K562 (cell line): ENCODE results near the gene MARCHF7. TPM values are rescaled to one million over a fixed set of nuclear protein-coding genes. Genes with fewer than 3 reads are reported as not detected.

Experiments
- ATAC-seq: fragments of 200-7000 bp; cut with Tn5 transposase; 3 replicates; pipeline ENCODE4 v1.9.1; 2020; ENCODE audit warnings: moderate library complexity
- BruUV-seq: library from RNA; stranded (reverse); fragments of 400-500 nt; replicated peaks from 2 replicates; lab custom pipeline; 2021; lab: Mats Ljungman, UMichigan
- CTCF ChIA-PET: fragments of 300-600 bp; formaldehyde crosslinking; extraction: SDS; loops from one replicate; lab custom pipeline; 2021; ENCODE audit warnings: low intra/inter-chr PET ratio; lab: Yijun Ruan, JAX
- POLR2A ChIA-PET: fragments of 300-600, 350-650 bp; sonication (Branson Sonifier 250); formaldehyde crosslinking; extraction: SDS; loops from one replicate; lab custom pipeline; 2021; ENCODE audit warnings: antibody characterized with exemption, inconsistent platforms; lab: Yijun Ruan, JAX
- DNase-seq, 4 experiments: peaks; one replicate each; pipeline versions ENCODE4 v3.0.0 to v3.0.0-alpha.2; 2011 to 2018; ENCODE audit warnings: low spot score in 3 of 4, mixed read lengths in 3 of 4; ENCODE audit errors: extremely low read depth in 1 of 4
- FAIRE-seq: peaks from 2 replicates; lab custom pipeline; 2011; peaks lifted over from hg19 to GRCh38; lab: Jason Lieb, UNC
- H2AFZ ChIP-seq: 2 replicates; pipeline ENCODE4 v1.6.0; 2011; ENCODE audit warnings: low read depth, low read length, control low read depth, inconsistent platforms
- H3K27ac ChIP-seq: fragments of 200-600 bp; 3 replicates; pipeline ENCODE4 v1.8.0; 2011; ENCODE audit warnings: low read depth, mild to moderate bottlenecking, control low read depth, inconsistent platforms, low read length, moderate library complexity, mixed read lengths; ENCODE audit errors: extremely low read depth
- H3K27me3 ChIP-seq, 2 experiments: fragments of 300-600 bp in 1 of 2; 2 replicates in 1 of 2; 3 replicates in 1 of 2; pipeline versions ENCODE4 v1.6.0 to v1.8.0; 2011; ENCODE audit warnings: inconsistent platforms in 2 of 2, low read length in 2 of 2, mild to moderate bottlenecking in 1 of 2, mixed read lengths in 1 of 2, moderate library complexity in 1 of 2; ENCODE audit not compliant: control insufficient read depth in 2 of 2, insufficient read depth in 2 of 2
- H3K36me3 ChIP-seq: fragments of 300-600 bp; 3 replicates; pipeline ENCODE4 v1.8.0; 2011; ENCODE audit warnings: mild to moderate bottlenecking, low read length, inconsistent platforms; ENCODE audit not compliant: control insufficient read depth, insufficient read depth
- H3K4me1 ChIP-seq, 2 experiments: fragments of 200-600 bp in 1 of 2; replicated peaks in 1 of 2; 2 replicates in 1 of 2; 3 replicates in 1 of 2; pipeline versions ENCODE4 v1.5.1 to v1.8.0; 2011; ENCODE audit warnings: inconsistent platforms in 2 of 2, low read length in 2 of 2, mild to moderate bottlenecking in 1 of 2, mixed read lengths in 1 of 2, moderate library complexity in 1 of 2; ENCODE audit not compliant: control insufficient read depth in 2 of 2, insufficient read depth in 2 of 2
- H3K4me2 ChIP-seq: 2 replicates; pipeline ENCODE4 v1.6.1; 2011; ENCODE audit warnings: low read length, control low read depth, inconsistent platforms, mixed read lengths; ENCODE audit not compliant: insufficient read depth
- H3K4me3 ChIP-seq: fragments of 200-600 bp; sonication (generic), shearing (Covaris generic); 2 replicates; pipeline ENCODE4 v1.5.1; 2016; ENCODE audit warnings: control low read depth, inconsistent platforms
- H3K79me2 ChIP-seq: fragments of 200-600 bp; 3 replicates; pipeline ENCODE4 v1.8.0; 2011; ENCODE audit warnings: low read length, inconsistent platforms; ENCODE audit not compliant: control insufficient read depth, insufficient read depth
- H3K9ac ChIP-seq, 2 experiments: 2 replicates each; pipeline versions ENCODE4 v1.6.0 to v1.6.1; 2011; ENCODE audit warnings: low read depth in 2 of 2, low read length in 2 of 2, control low read depth in 1 of 2, inconsistent platforms in 1 of 2, mild to moderate bottlenecking in 1 of 2, mixed read lengths in 1 of 2; ENCODE audit not compliant: insufficient read depth in 1 of 2
- H3K9me1 ChIP-seq: one replicate; pipeline ENCODE4 v1.6.0; 2011; ENCODE audit warnings: inconsistent platforms, mild to moderate bottlenecking, low read length, moderate library complexity; ENCODE audit not compliant: control insufficient read depth, insufficient read depth
- H3K9me3 ChIP-seq: replicated peaks from 2 replicates; pipeline ENCODE4 v1.5.1; 2011; ENCODE audit warnings: low read depth, low read length, inconsistent platforms; ENCODE audit not compliant: control insufficient read depth, insufficient read depth
- H4K20me1 ChIP-seq: replicated peaks from 2 replicates; pipeline ENCODE4 v1.6.1; 2011; ENCODE audit warnings: low read length, inconsistent platforms, mixed read lengths; ENCODE audit not compliant: control insufficient read depth, insufficient read depth
- C11orf30 ChIP-seq: fragments of 450-650 bp; IDR thresholded peaks from 2 replicates; pipeline ENCODE4 v1.6.1; 2016; ENCODE audit warnings: low read depth, mild to moderate bottlenecking
- CBX2 ChIP-seq: fragments of 200-600 bp; sonication (generic); IDR thresholded peaks from one replicate; pipeline ENCODE4 v1.6.1; 2012; ENCODE audit warnings: mild to moderate bottlenecking, low read length, inconsistent platforms; ENCODE audit not compliant: insufficient read depth, poor library complexity, severe bottlenecking
- HNRNPL ChIP-seq: fragments of 200-400 bp; formaldehyde crosslinking; IDR thresholded peaks from 2 replicates; pipeline ENCODE4 v1.6.1; 2017; ENCODE audit warnings: low read depth, mild to moderate bottlenecking, low read length
- JUN ChIP-seq, 2 experiments: sonication (generic) in 1 of 2; formaldehyde crosslinking in 1 of 2; IDR thresholded peaks; 2 replicates each; pipeline versions ENCODE4 v1.6.1 to v1.8.0; 2012 to 2022; ENCODE audit warnings: borderline replicate concordance in 2 of 2, mild to moderate bottlenecking in 2 of 2, improper control_type of control experiment in 1 of 2, low read depth in 1 of 2, low read length in 1 of 2, missing genetic modification reagents in 1 of 2
- KLF16 ChIP-seq: IDR thresholded peaks from 2 replicates; pipeline ENCODE4 v1.6.1; 2016; ENCODE audit warnings: antibody characterized with exemption
- MAFF ChIP-seq: IDR thresholded peaks from 2 replicates; pipeline ENCODE4 v1.6.1; 2012; ENCODE audit warnings: low read length, improper control_type of control experiment
- MAFK ChIP-seq: IDR thresholded peaks from 2 replicates; pipeline ENCODE4 v1.6.1; 2011; ENCODE audit warnings: low read length, improper control_type of control experiment
- NBN ChIP-seq: fragments of 450-650 bp; IDR thresholded peaks from 2 replicates; pipeline ENCODE4 v1.6.1; 2016; ENCODE audit warnings: low read depth, mild to moderate bottlenecking
- NFE2L1 ChIP-seq: fragments of 450-650 bp; IDR thresholded peaks from 2 replicates; pipeline ENCODE4 v1.6.1; 2016; ENCODE audit warnings: missing genetic modification characterization, low read depth, mild to moderate bottlenecking, missing compliant biosample characterization, moderate library complexity, borderline replicate concordance
- SMARCA5 ChIP-seq: fragments of 450-650 bp; IDR thresholded peaks from 2 replicates; pipeline ENCODE4 v1.6.1; 2016
- TBL1XR1 ChIP-seq, 2 experiments: IDR thresholded peaks; 2 replicates each; pipeline ENCODE4 v1.6.1; 2012; ENCODE audit warnings: improper control_type of control experiment in 2 of 2, low read length in 2 of 2, mild to moderate bottlenecking in 1 of 2
- ZNF140 ChIP-seq: fragments of 250-450 bp; sonication (Bioruptor Pico); IDR thresholded peaks from 2 replicates; pipeline ENCODE4 v1.8.0; 2021; ENCODE audit warnings: moderate library complexity, mild to moderate bottlenecking, inconsistent platforms
- ZNF146 ChIP-seq: IDR thresholded peaks from one replicate; pipeline ENCODE4 v1.6.1; 2018; ENCODE audit warnings: missing compliant biosample characterization; ENCODE audit not compliant: unreplicated experiment
- ZNF586 ChIP-seq: fragments of 450-650 bp; formaldehyde crosslinking; conservative IDR thresholded peaks from 2 replicates; pipeline ENCODE4 v1.4.0; 2020; ENCODE audit warnings: mild to moderate bottlenecking, moderate library complexity
- WGBS: fragments of 100-300 bp; shearing (Covaris generic); methylation state at CpG from one replicate; pipeline ENCODE4 v1.1.6; 2016; ENCODE audit warnings: low coverage, mixed read lengths; ENCODE audit not compliant: insufficient coverage; ENCODE audit errors: missing lambda C conversion rate; 5-methylcytosine and 5-hydroxymethylcytosine counted together
- in situ Hi-C: fragments of 300-500 bp; cut with MboI; formaldehyde crosslinking; loops from 4 replicates; pipeline ENCODE4 v1.15.0; 2018; ENCODE audit warnings: inconsistent platforms, mixed read lengths
- intact Hi-C: fragments of 100-400 bp; cut with micrococcal nuclease; formaldehyde crosslinking; loops from 2 replicates; pipeline ENCODE4 v1.14.2; 2022
- polyA plus RNA-seq, 8 experiments: library from polyadenylated mRNA; depleted of rRNA in 4 of 8; stranded (reverse) in 5 of 8; unstranded in 3 of 8; fragments of >200 nt; fragmentation: Nextera tagmentation in 2 of 8; fragmentation: Illumina TruSeq in 1 of 8; extraction: Ambion mirVana in 2 of 8; extraction: Trizol in 1 of 8; gene quantifications; 2 replicates each; pipeline versions ENCODE4 v1.2.1 to v1.2.3, GENCODE V29; 2011 to 2014; ENCODE audit warnings: inconsistent platforms in 1 of 8, missing spikeins in 1 of 8
- total RNA-seq, 7 experiments: library from RNA; depleted of rRNA in 6 of 7; stranded (reverse); fragments of >200 nt in 6 of 7; fragmentation: Illumina TruSeq in 2 of 7; extraction: Trizol in 2 of 7; gene quantifications; 2 replicates each; pipeline versions ENCODE4 v1.2.1 to v1.2.3, GENCODE V29; 2011 to 2021; ENCODE audit warnings: low replicate concordance in 1 of 7
- TF ChIP-seq, protein P1 (sequence below): IDR thresholded peaks from 2 replicates; pipeline ENCODE4 v1.6.1; 2011; ENCODE audit not compliant: insufficient read length; ENCODE audit errors: extremely low read depth
- TF ChIP-seq, protein P2 (sequence below), 2 experiments: fragments of 450-650 bp in 1 of 2; sonication (generic) in 1 of 2; formaldehyde crosslinking; conservative IDR thresholded peaks; 2 replicates each; pipeline versions ENCODE4 v1.4.0 to v1.8.1; 2020 to 2022; ENCODE audit warnings: mild to moderate bottlenecking in 1 of 2, missing genetic modification reagents in 1 of 2

The MARCHF7 gene
- total and polyA plus RNA-seq, 9 of the 15 experiments (the other 6 are each of a cell fraction or from before 2014, with no cell fraction given) = 58.2 to 137 (median 86.7) TPM

DNA sequence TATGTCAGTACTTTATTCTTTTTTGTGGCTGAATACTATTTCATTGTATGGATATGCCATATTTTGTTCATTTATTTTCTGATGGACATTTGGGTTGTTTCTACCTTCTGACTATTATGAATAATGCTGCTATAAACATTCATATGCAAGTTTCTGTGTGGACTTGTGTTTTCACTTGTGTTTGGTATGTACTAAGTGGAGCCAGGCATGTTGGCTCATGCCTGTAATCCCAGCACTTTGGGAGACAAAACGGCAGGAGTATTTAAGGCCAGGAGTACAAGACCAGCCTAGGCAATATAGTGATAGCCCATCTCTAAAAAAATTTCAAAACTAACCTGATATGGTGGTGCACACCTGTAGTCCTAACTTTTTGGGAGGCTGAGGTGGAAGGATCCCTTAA lies 23.3 kb downstream of the MARCHF7 start:
- H3K9ac ChIP-seq = no peak overlapping the region
- H4K20me1 ChIP-seq = no peaks in the 10 kb centered on the region; the same call in 1 of the 2 replicates
- H3K79me2 ChIP-seq = peaks cover 97% of the 10 kb centered on the region
- no peaks in the 10 kb centered on the region for H3K9me3 ChIP-seq
- H3K4me1 ChIP-seq = peaks cover 0 to 9% of the 10 kb centered on the region in 2 experiments; a peak in 2 of 5 replicates
- intact Hi-C loops = no loop called here
- ATAC-seq = no peak
- no peaks in the 10 kb centered on the region for H3K27me3 ChIP-seq
- no peaks in the 10 kb centered on the region for H3K9me1 ChIP-seq
- CTCF ChIA-PET = no interaction called here
- TF ChIP-seq, protein P1, sequence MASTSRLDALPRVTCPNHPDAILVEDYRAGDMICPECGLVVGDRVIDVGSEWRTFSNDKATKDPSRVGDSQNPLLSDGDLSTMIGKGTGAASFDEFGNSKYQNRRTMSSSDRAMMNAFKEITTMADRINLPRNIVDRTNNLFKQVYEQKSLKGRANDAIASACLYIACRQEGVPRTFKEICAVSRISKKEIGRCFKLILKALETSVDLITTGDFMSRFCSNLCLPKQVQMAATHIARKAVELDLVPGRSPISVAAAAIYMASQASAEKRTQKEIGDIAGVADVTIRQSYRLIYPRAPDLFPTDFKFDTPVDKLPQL = no peak
- TF ChIP-seq ZNF146 (peak; percentile 20), SMARCA5 (no peak)
- TF ChIP-seq, all 486 proteins: peak for 1
- H3K4me3 ChIP-seq = no peak overlapping the region
- DNase-seq (no peak), FAIRE-seq (peak; percentile 6)
- in situ Hi-C loops = no loop called here
- H2AFZ ChIP-seq = no peak overlapping the region
- BruUV-seq = no TSS peak
- H3K36me3 ChIP-seq = peaks cover 92% of the 10 kb centered on the region
- POLR2A ChIA-PET = interaction anchor here (1.7 kb wide), 1 partner anchor 21 kb away, joined by 5 read pairs; no protein-coding TSS in a partner anchor
- WGBS = 70% methylated on average over 1 of the region's 1 CpG
- no peak overlapping the region for H3K4me2 ChIP-seq
- no peak overlapping the region for H3K27ac ChIP-seq

DNA sequence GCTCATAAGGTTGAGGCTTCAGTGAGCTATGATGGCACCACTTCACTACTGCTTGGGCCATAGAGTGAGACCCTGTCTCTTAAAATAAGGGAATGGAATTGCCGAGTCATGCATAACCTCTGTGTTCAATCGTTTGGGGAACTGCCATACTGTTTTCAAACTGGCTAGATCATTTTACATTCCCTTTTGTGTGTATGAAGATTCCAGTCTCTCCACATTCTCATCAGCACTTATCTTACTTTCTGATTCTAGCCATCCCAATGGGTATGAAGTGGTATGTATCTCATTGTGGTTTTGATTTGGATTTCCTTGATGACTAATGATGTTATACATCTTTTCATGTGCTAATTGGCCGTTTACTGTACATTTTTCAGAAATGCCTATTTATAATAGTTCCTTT lies 23.7 kb downstream of the MARCHF7 start:
- intact Hi-C loops = no loop called here
- in situ Hi-C loops = no loop called here
- Histone ChIP-seq H3K4me1 (peaks cover 0 to 9% of the 10 kb centered on the region in 2 experiments; a peak in 2 of 5 replicates), H3K9me3 (no peaks in the 10 kb centered on the region), H3K27ac (no peak overlapping the region), H3K9ac (no peak overlapping the region), H3K4me2 (no peak overlapping the region), H3K4me3 (no peak overlapping the region), H3K79me2 (peaks cover 97% of the 10 kb centered on the region), H3K9me1 (no peaks in the 10 kb centered on the region), H3K27me3 (no peaks in the 10 kb centered on the region), H4K20me1 (no peaks in the 10 kb centered on the region; the same call in 1 of the 2 replicates), H2AFZ (no peak overlapping the region), H3K36me3 (peaks cover 90% of the 10 kb centered on the region)
- POLR2A ChIA-PET = interaction anchor here (1.7 kb wide), 1 partner anchor 22 kb away, joined by 5 read pairs; no protein-coding TSS in a partner anchor
- no peak for FAIRE-seq
- CTCF ChIA-PET = no interaction called here
- no peak for ATAC-seq
- 64% methylated on average over 3 of the region's 3 CpGs for WGBS
- DNase-seq = no peak
- BruUV-seq = no TSS peak
- TF ChIP-seq MAFK (peak; percentile 70), MAFF (peak; percentile 70), JUN (IDR thresholded peaks at IDR 0.05; ENCODE audit: borderline replicate concordance, low read depth, low read length) (no peak), JUN (CRISPR knock-in tag; IDR thresholded peaks at IDR 0.05; ENCODE audit: borderline replicate concordance) (no peak), KLF16 (no peak), C11orf30 (peak; percentile 73), NFE2L1 (tag) (peak; percentile 58), CBX2 (no peak), ZNF586 (CRISPR knock-in tag) (no peak), TBL1XR1 (IDR thresholded peaks at IDR 0.05; ENCODE audit: low read length in 2 of 2) (no peak), ZNF140 (CRISPR knock-in tag) (no peak), NBN (no peak), HNRNPL (no peak)
- TF ChIP-seq, protein P2, sequence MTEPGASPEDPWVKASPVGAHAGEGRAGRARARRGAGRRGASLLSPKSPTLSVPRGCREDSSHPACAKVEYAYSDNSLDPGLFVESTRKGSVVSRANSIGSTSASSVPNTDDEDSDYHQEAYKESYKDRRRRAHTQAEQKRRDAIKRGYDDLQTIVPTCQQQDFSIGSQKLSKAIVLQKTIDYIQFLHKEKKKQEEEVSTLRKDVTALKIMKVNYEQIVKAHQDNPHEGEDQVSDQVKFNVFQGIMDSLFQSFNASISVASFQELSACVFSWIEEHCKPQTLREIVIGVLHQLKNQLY (CRISPR knock-in tag; conservative IDR thresholded peaks at IDR 0.05) = no peak
